Karpas-422 (cell line): ENCODE data around the gene LRRC10B. TPM values are rescaled to one million over a fixed set of nuclear protein-coding genes. Genes with fewer than 3 reads are reported as not detected.

ENCODE experiments used
- DNase-seq: peaks from one replicate; pipeline ENCODE4 v3.0.0-alpha.2; 2015
- H2AFZ ChIP-seq: fragments of 200-600 bp; sonication (generic); 2 replicates; pipeline ENCODE4 v1.6.1; 2014; ENCODE audit warnings: antibody characterized with exemption, low read length, mixed read lengths
- H3K27ac ChIP-seq: fragments of 200-600 bp; sonication (generic); 2 replicates; pipeline ENCODE4 v1.5.1; 2014; ENCODE audit warnings: mild to moderate bottlenecking, low read length, moderate library complexity
- H3K27me3 ChIP-seq: fragments of 200-600 bp; sonication (generic); 2 replicates; pipeline ENCODE4 v1.6.1; 2014; ENCODE audit warnings: low read length, mixed read lengths
- H3K36me3 ChIP-seq: fragments of 200-600 bp; sonication (generic); 2 replicates; pipeline ENCODE4 v1.6.1; 2014; ENCODE audit warnings: low read length, mixed read lengths; ENCODE audit not compliant: insufficient read depth
- H3K4me1 ChIP-seq: fragments of 200-600 bp; sonication (generic); 2 replicates; pipeline ENCODE4 v1.6.1; 2014; ENCODE audit warnings: mild to moderate bottlenecking, low read length, mixed read lengths
- H3K4me2 ChIP-seq: fragments of 200-600 bp; sonication (generic); 2 replicates; pipeline ENCODE4 v1.6.1; 2014; ENCODE audit warnings: low read length, low read depth, mild to moderate bottlenecking; ENCODE audit not compliant: poor library complexity, severe bottlenecking
- H3K4me3 ChIP-seq: fragments of 200-600 bp; sonication (generic); 2 replicates; pipeline ENCODE4 v1.5.1; 2014; ENCODE audit warnings: mild to moderate bottlenecking, antibody characterized with exemption, low read length, mixed read lengths
- H3K79me2 ChIP-seq: fragments of 200-600 bp; sonication (generic); 2 replicates; pipeline ENCODE4 v1.6.1; 2014; ENCODE audit warnings: mild to moderate bottlenecking, low read length, mixed read lengths
- H3K9ac ChIP-seq: fragments of 200-600 bp; sonication (generic); 2 replicates; pipeline ENCODE4 v1.6.0; 2014; ENCODE audit warnings: low read length
- H3K9me2 ChIP-seq: fragments of 200-600 bp; sonication (generic), shearing (Covaris generic); replicated peaks from 2 replicates; pipeline ENCODE4 v1.6.0; 2014; ENCODE audit warnings: mild to moderate bottlenecking, low read length, moderate library complexity; ENCODE audit not compliant: insufficient read depth
- H3K9me3 ChIP-seq: fragments of 300-700, 200-600 bp; sonication (generic); 2 replicates; pipeline ENCODE4 v1.6.1; 2014; ENCODE audit warnings: low read length, mixed read lengths
- H4K20me1 ChIP-seq: fragments of 200-600 bp; sonication (generic); 2 replicates; pipeline ENCODE4 v1.6.1; 2014; ENCODE audit warnings: mild to moderate bottlenecking, antibody characterized with exemption, low read length, low read depth; ENCODE audit not compliant: insufficient read depth
- total RNA-seq: library from RNA; depleted of rRNA; stranded (reverse); fragments of >200 nt; shearing (Covaris generic); gene quantifications from 2 replicates; pipeline ENCODE4 v1.2.3, GENCODE V29; 2014; ENCODE audit warnings: low replicate concordance

Gene LRRC10B
- total RNA-seq, 1 experiment from 2014 or later: not detected

DNA sequence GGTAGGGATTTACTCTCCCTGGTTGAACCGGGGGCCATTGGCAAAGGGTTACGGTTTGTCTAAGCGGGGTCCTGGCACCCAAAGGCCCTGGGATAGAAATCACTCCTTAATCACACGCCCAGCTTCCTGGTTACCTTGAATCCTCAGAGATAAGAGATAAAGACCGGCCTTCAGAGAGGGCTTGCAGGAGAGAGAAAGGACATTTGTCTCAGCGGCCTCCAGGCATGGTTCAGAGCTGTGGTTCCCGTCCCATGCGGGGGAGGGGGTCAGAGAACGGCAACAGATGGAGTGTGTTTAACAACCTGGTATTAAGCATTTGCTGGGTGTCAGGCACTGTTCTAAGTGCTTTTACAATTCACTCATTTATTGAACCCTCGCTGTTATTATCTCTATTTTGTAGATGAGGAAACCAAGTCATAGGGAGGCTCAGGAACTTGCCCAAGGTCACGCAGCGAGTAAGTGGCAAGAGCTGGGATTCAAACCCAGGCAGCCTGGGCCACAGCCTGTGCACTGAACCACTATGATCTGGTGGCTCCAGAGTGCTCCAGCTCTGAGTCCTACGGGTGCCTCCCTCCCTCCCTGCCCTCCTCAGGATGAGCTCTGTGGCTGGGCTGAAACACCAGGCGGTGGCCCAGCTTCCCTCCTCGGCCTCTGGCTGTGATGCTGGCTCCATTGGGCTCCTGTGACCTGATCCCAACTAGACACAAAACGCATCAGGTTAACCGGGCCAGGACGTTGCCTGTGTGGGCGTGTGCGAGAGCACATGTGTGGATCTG, 18.6 kb downstream of the LRRC10B start:
- no peaks in the 10 kb centered on the region for H3K27me3 ChIP-seq
- no peak overlapping the region for H2AFZ ChIP-seq
- no peaks in the 10 kb centered on the region for H3K9me2 ChIP-seq
- DNase-seq: no peak
- no peak overlapping the region for H3K4me3 ChIP-seq
- no peaks in the 10 kb centered on the region for H3K9me3 ChIP-seq
- H3K79me2 ChIP-seq: no peaks in the 10 kb centered on the region
- H3K36me3 ChIP-seq: no peaks in the 10 kb centered on the region
- no peak overlapping the region for H3K4me2 ChIP-seq
- H3K27ac ChIP-seq: no peak overlapping the region
- no peaks in the 10 kb centered on the region for H3K4me1 ChIP-seq
- H4K20me1 ChIP-seq: no peaks in the 10 kb centered on the region
- H3K9ac ChIP-seq: no peak overlapping the region

GRCh38 chr11:61528114-61528513, 19.6 kb downstream of the LRRC10B start:
- H3K9ac ChIP-seq: no peak overlapping the region
- no peaks in the 10 kb centered on the region for H3K4me1 ChIP-seq
- H3K79me2 ChIP-seq: no peaks in the 10 kb centered on the region
- no peaks in the 10 kb centered on the region for H3K9me3 ChIP-seq
- H3K4me3 ChIP-seq: no peak overlapping the region
- H3K36me3 ChIP-seq: no peaks in the 10 kb centered on the region
- no peak for DNase-seq
- no peak overlapping the region for H3K27ac ChIP-seq
- no peaks in the 10 kb centered on the region for H3K27me3 ChIP-seq
- no peaks in the 10 kb centered on the region for H3K9me2 ChIP-seq
- H3K4me2 ChIP-seq: no peak overlapping the region
- no peak overlapping the region for H2AFZ ChIP-seq
- no peaks in the 10 kb centered on the region for H4K20me1 ChIP-seq

GRCh38 chr11:61529537-61530225, 21.1 kb downstream of the LRRC10B start:
- DNase-seq: no peak
- no peaks in the 10 kb centered on the region for H3K9me2 ChIP-seq
- no peaks in the 10 kb centered on the region for H3K36me3 ChIP-seq
- H3K79me2 ChIP-seq: no peaks in the 10 kb centered on the region
- H4K20me1 ChIP-seq: no peaks in the 10 kb centered on the region
- no peak overlapping the region for H3K27ac ChIP-seq
- no peak overlapping the region for H3K9ac ChIP-seq
- H3K27me3 ChIP-seq: no peaks in the 10 kb centered on the region
- H3K4me3 ChIP-seq: no peak overlapping the region
- no peak overlapping the region for H3K4me2 ChIP-seq
- H2AFZ ChIP-seq: no peak overlapping the region
- H3K4me1 ChIP-seq: no peaks in the 10 kb centered on the region
- H3K9me3 ChIP-seq: no peaks in the 10 kb centered on the region

GRCh38 chr11:61531044-61531443, 22.5 kb downstream of the LRRC10B start:
- no peak for DNase-seq
- no peaks in the 10 kb centered on the region for H3K9me3 ChIP-seq
- H2AFZ ChIP-seq: no peak overlapping the region
- no peak overlapping the region for H3K4me2 ChIP-seq
- H3K4me1 ChIP-seq: no peaks in the 10 kb centered on the region
- H3K27me3 ChIP-seq: no peaks in the 10 kb centered on the region
- no peak overlapping the region for H3K27ac ChIP-seq
- no peak overlapping the region for H3K9ac ChIP-seq
- no peaks in the 10 kb centered on the region for H3K36me3 ChIP-seq
- no peaks in the 10 kb centered on the region for H3K9me2 ChIP-seq
- H3K79me2 ChIP-seq: no peaks in the 10 kb centered on the region
- H3K4me3 ChIP-seq: no peak overlapping the region
- H4K20me1 ChIP-seq: no peaks in the 10 kb centered on the region

GRCh38 chr11:61532134-61533038, 23.8 kb downstream of the LRRC10B start:
- H3K9me2 ChIP-seq: no peaks in the 10 kb centered on the region
- H3K4me2 ChIP-seq: no peak overlapping the region
- H3K4me3 ChIP-seq: no peak overlapping the region
- no peak overlapping the region for H2AFZ ChIP-seq
- H3K79me2 ChIP-seq: no peaks in the 10 kb centered on the region
- no peaks in the 10 kb centered on the region for H3K9me3 ChIP-seq
- DNase-seq: peak; percentile 78
- H3K36me3 ChIP-seq: no peaks in the 10 kb centered on the region
- H3K9ac ChIP-seq: no peak overlapping the region
- no peaks in the 10 kb centered on the region for H3K27me3 ChIP-seq
- no peaks in the 10 kb centered on the region for H3K4me1 ChIP-seq
- H4K20me1 ChIP-seq: no peaks in the 10 kb centered on the region
- H3K27ac ChIP-seq: no peak overlapping the region

GRCh38 chr11:61533039-61533375, 24.5 kb downstream of the LRRC10B start:
- no peak for DNase-seq

GRCh38 chr11:61533401-61533800, 24.9 kb downstream of the LRRC10B start:
- Histone ChIP-seq H4K20me1 (no peaks in the 10 kb centered on the region), H3K27me3 (no peaks in the 10 kb centered on the region), H3K36me3 (no peaks in the 10 kb centered on the region), H3K9ac (no peak overlapping the region), H3K9me3 (no peaks in the 10 kb centered on the region), H3K79me2 (no peaks in the 10 kb centered on the region), H3K4me3 (no peak overlapping the region), H3K27ac (no peak overlapping the region), H3K9me2 (no peaks in the 10 kb centered on the region), H2AFZ (no peak overlapping the region), H3K4me1 (no peaks in the 10 kb centered on the region), H3K4me2 (no peak overlapping the region)
- DNase-seq: no peak

More at GRCh38 chr11:61533039-61533375, 24.5 kb downstream of the LRRC10B start:
- Histone ChIP-seq H3K9ac (no peak overlapping the region), H3K4me2 (no peak overlapping the region), H2AFZ (no peak overlapping the region), H3K79me2 (no peaks in the 10 kb centered on the region), H3K27ac (no peak overlapping the region), H3K4me3 (no peak overlapping the region), H3K36me3 (no peaks in the 10 kb centered on the region), H3K4me1 (no peaks in the 10 kb centered on the region), H3K27me3 (no peaks in the 10 kb centered on the region), H3K9me3 (no peaks in the 10 kb centered on the region), H4K20me1 (no peaks in the 10 kb centered on the region), H3K9me2 (no peaks in the 10 kb centered on the region)
